Measurements from ENCODE around the gene POLG2.

Gene POLG2

DNA sequence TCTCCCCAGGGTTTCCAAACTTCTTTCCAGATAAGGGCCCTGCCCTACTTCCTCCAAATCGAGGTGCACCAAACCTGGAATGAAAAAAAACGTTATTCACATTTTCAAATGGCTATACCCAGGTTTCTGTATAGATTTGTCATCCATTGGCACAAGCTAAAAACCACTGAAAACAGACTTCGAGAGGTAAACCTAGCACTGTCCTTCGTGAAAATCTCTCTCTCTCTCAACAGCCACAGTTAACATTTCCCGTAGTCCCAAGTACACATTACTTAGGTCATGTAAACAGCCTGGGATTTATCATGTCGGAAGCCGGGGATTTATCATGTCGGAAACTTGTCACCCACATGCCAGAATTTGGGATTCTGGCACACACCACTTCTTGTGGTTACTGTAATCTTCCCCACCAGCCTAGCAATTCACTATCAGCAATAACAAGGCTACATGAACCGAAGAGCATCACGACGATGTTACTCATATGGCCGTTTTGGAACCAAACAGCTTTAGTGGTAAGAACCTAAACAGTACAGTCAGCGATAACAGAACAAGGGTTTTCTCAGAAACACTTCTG is 8.0 kb upstream of the POLG2 start:
- DNase-seq (ENCODE audit: low spot score) (no peak), ATAC-seq (ENCODE audit: low read depth) (no peak)
- H3K9me3 ChIP-seq (ENCODE audit: severe bottlenecking) = no peaks in the 10 kb centered on the region
- H3K4me3 ChIP-seq (ENCODE audit: severe bottlenecking) = peak overlapping the region; percentile 85
- no peaks in the 10 kb centered on the region for H3K27me3 ChIP-seq (ENCODE audit: insufficient read depth, poor library complexity, severe bottlenecking)
- H3K36me3 ChIP-seq (ENCODE audit: low read depth) = peaks cover 82% of the 10 kb centered on the region
- H3K27ac ChIP-seq (ENCODE audit: poor library complexity, severe bottlenecking) = peak overlapping the region; percentile 92
- TF ChIP-seq, protein P1, sequence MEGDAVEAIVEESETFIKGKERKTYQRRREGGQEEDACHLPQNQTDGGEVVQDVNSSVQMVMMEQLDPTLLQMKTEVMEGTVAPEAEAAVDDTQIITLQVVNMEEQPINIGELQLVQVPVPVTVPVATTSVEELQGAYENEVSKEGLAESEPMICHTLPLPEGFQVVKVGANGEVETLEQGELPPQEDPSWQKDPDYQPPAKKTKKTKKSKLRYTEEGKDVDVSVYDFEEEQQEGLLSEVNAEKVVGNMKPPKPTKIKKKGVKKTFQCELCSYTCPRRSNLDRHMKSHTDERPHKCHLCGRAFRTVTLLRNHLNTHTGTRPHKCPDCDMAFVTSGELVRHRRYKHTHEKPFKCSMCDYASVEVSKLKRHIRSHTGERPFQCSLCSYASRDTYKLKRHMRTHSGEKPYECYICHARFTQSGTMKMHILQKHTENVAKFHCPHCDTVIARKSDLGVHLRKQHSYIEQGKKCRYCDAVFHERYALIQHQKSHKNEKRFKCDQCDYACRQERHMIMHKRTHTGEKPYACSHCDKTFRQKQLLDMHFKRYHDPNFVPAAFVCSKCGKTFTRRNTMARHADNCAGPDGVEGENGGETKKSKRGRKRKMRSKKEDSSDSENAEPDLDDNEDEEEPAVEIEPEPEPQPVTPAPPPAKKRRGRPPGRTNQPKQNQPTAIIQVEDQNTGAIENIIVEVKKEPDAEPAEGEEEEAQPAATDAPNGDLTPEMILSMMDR (IDR thresholded peaks at IDR 0.05; ENCODE audit: poor library complexity, severe bottlenecking) = no peak
- peaks cover 25% of the 10 kb centered on the region for H3K4me1 ChIP-seq (ENCODE audit: insufficient read depth, poor library complexity, severe bottlenecking)

DNA sequence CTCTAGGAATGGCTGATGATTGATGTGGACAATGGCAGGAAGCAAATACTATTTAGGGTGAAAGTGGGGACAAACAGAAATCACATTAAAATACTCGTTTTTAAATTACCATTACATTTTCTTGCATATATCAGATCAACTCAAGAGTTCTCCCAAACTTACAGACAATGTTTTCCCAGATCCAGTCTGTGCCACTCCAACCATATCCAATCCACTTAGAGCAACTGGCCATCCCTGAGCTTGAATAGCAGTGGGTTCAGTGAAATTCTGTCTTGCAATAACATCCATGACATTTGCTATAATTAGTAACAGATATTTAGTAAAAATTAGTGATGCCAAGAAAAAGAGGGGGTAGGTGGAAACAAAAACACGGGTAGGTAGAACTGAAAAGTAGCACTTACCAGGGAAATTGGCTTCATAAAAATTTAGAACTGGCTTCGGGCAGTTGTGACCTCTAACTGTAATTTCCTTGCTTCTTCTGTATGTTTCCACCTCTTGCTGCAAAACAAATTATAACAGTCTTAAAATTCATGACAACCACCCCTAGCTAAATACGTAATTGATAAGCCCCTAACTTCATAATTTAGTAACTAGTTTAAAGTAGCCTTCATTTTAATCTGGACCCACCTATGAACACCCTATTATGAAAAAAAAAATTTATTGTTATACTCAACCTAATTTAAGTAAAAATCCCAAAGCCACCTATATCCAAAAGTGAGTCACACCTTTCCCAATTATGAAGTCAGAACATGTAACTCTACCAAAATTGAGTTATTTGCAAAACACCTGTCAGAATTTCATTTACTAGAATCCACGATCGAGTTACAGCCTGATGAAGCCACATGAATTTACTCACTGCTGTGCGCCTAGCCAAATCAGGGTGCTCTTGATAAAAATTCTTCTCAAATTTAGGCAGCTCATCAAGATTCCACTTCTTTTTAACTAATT is 7.2 kb upstream of the POLG2 start:
- no peak for DNase-seq (ENCODE audit: low spot score)
- no peaks in the 10 kb centered on the region for H3K9me3 ChIP-seq (ENCODE audit: severe bottlenecking)
- H3K27me3 ChIP-seq (ENCODE audit: insufficient read depth, poor library complexity, severe bottlenecking) = no peaks in the 10 kb centered on the region
- H3K4me3 ChIP-seq (ENCODE audit: severe bottlenecking) = peak overlapping the region; percentile 85
- H3K36me3 ChIP-seq (ENCODE audit: low read depth) = peaks cover 82% of the 10 kb centered on the region
- H3K27ac ChIP-seq (ENCODE audit: poor library complexity, severe bottlenecking) = peak overlapping the region; percentile 92
- no peak for ATAC-seq (ENCODE audit: low read depth)
- TF ChIP-seq, protein P1 (IDR thresholded peaks at IDR 0.05; ENCODE audit: poor library complexity, severe bottlenecking) = no peak
- peaks cover 25% of the 10 kb centered on the region for H3K4me1 ChIP-seq (ENCODE audit: insufficient read depth, poor library complexity, severe bottlenecking)

DNA sequence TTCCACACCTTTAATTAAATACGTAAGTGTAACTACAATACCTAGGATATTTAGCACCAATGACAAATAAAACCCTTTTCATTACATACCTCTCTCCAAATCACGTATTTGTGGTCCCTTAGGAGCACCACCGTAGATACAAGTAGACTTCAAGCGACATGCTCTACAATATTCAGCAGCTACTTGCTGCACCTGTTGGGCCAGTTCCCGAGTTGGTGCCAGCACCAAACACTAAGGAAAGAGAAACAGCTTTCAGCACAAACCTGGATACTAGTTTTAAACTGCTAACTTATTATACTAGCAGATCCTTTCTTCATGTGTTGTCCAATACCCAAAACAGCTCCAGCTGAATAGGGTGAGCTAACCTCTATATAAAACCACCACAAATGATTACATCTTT is 6.5 kb upstream of the POLG2 start:
- Histone ChIP-seq H3K27me3 (ENCODE audit: insufficient read depth, poor library complexity, severe bottlenecking) (no peaks in the 10 kb centered on the region), H3K4me3 (ENCODE audit: severe bottlenecking) (no peak overlapping the region), H3K36me3 (ENCODE audit: low read depth) (peaks cover 82% of the 10 kb centered on the region), H3K9me3 (ENCODE audit: severe bottlenecking) (no peaks in the 10 kb centered on the region), H3K27ac (ENCODE audit: poor library complexity, severe bottlenecking) (peak overlapping the region; percentile 92), H3K4me1 (ENCODE audit: insufficient read depth, poor library complexity, severe bottlenecking) (peaks cover 26% of the 10 kb centered on the region)
- TF ChIP-seq, protein P1 (IDR thresholded peaks at IDR 0.05; ENCODE audit: poor library complexity, severe bottlenecking) = no peak
- DNase-seq (ENCODE audit: low spot score) (no peak), ATAC-seq (ENCODE audit: low read depth) (no peak)

DNA sequence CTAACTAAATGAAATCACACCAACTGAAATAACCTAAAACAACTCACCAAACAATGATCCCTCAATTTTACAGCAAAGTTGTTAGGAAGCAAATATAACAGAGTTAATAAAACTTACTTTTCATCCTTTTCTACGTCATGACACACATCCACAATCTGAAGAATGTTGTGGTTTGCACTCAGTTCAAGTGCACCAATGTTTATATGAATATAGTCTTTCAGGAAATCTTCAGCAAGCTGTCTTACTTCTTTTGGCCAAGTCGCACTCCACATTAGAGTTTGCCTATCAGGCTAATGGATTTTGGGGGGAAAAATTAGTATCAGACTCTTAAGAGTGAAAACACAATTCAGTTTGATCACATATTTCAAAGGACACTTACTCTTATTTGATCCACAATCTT is 6.0 kb upstream of the POLG2 start:
- TF ChIP-seq, protein P1 (IDR thresholded peaks at IDR 0.05; ENCODE audit: poor library complexity, severe bottlenecking) = no peak
- Histone ChIP-seq H3K27me3 (ENCODE audit: insufficient read depth, poor library complexity, severe bottlenecking) (no peaks in the 10 kb centered on the region), H3K27ac (ENCODE audit: poor library complexity, severe bottlenecking) (no peak overlapping the region), H3K36me3 (ENCODE audit: low read depth) (peaks cover 82% of the 10 kb centered on the region), H3K9me3 (ENCODE audit: severe bottlenecking) (no peaks in the 10 kb centered on the region), H3K4me1 (ENCODE audit: insufficient read depth, poor library complexity, severe bottlenecking) (peaks cover 27% of the 10 kb centered on the region), H3K4me3 (ENCODE audit: severe bottlenecking) (no peak overlapping the region)
- no peak for ATAC-seq (ENCODE audit: low read depth)
- DNase-seq (ENCODE audit: low spot score) = no peak
